Smooth muscle cell (in vitro differentiated cells): Measurements from ENCODE around the gene CTNND2. TPM values are rescaled to one million over a fixed set of nuclear protein-coding genes. Genes with fewer than 3 reads are reported as not detected.

ENCODE experiments used
- DNase-seq: peaks from one replicate; lab custom pipeline; 2025; ENCODE audit not compliant: unreplicated experiment; lab: John Stamatoyannopoulos, UW
- H2AFZ ChIP-seq: fragments of 200-600 bp; sonication (generic); 2 replicates; pipeline ENCODE4 v1.6.0; 2016; ENCODE audit warnings: antibody characterized with exemption, low read depth, mild to moderate bottlenecking
- H3F3A ChIP-seq: fragments of 200-600 bp; sonication (generic); 2 replicates; pipeline ENCODE4 v1.6.0; 2017; ENCODE audit warnings: antibody characterized with exemption, low read depth
- H3K27ac ChIP-seq: fragments of 200-600 bp; sonication (generic); 2 replicates; pipeline ENCODE4 v1.5.1; 2016; ENCODE audit warnings: low read depth, mild to moderate bottlenecking
- H3K27me3 ChIP-seq: fragments of 200-600 bp; sonication (generic); 2 replicates; pipeline ENCODE4 v1.6.1; 2016; ENCODE audit warnings: low read depth, mild to moderate bottlenecking
- H3K36me3 ChIP-seq: fragments of 200-600 bp; sonication (generic); 2 replicates; pipeline ENCODE4 v1.5.1; 2016; ENCODE audit warnings: low read depth
- H3K4me1 ChIP-seq: fragments of 200-600 bp; sonication (generic); 2 replicates; pipeline ENCODE4 v1.5.1; 2016; ENCODE audit warnings: low read depth
- H3K4me2 ChIP-seq: fragments of 200-600 bp; sonication (generic); 2 replicates; pipeline ENCODE4 v1.6.0; 2016; ENCODE audit warnings: mild to moderate bottlenecking
- H3K4me3 ChIP-seq: fragments of 200-600 bp; sonication (generic); 2 replicates; pipeline ENCODE4 v1.5.1; 2016; ENCODE audit warnings: mild to moderate bottlenecking
- H3K79me2 ChIP-seq: fragments of 200-600 bp; sonication (generic); 2 replicates; pipeline ENCODE4 v1.6.0; 2016; ENCODE audit warnings: low read depth, mild to moderate bottlenecking
- H3K9ac ChIP-seq: fragments of 200-600 bp; sonication (generic); 2 replicates; pipeline ENCODE4 v1.6.0; 2016; ENCODE audit warnings: low read depth
- H3K9me3 ChIP-seq: fragments of 200-600 bp; sonication (generic); replicated peaks from 2 replicates; pipeline ENCODE4 v1.5.1; 2016; ENCODE audit warnings: low read depth
- H4K20me1 ChIP-seq: fragments of 200-600 bp; sonication (generic); 2 replicates; pipeline ENCODE4 v1.6.0; 2016; ENCODE audit warnings: low read depth
- WGBS: methylation state at CpG from one replicate; pipeline ENCODE4 v1.1.7; 2016; ENCODE audit warnings: low lambda C conversion rate; 5-methylcytosine and 5-hydroxymethylcytosine counted together
- polyA plus RNA-seq: library from polyadenylated mRNA; unstranded; fragments of >200 nt; fragmentation: Nextera tagmentation; extraction: Ambion mirVana; gene quantifications from 2 replicates; pipeline ENCODE4 v1.2.1, GENCODE V29; 2016
- total RNA-seq: library from RNA; depleted of rRNA; stranded (reverse); fragments of >200 nt; gene quantifications from 2 replicates; pipeline ENCODE4 v1.2.3, GENCODE V29; 2014
- TF ChIP-seq, protein P1 (sequence below): fragments of 200-600 bp; sonication (generic); IDR thresholded peaks from 2 replicates; pipeline ENCODE4 v1.5.1; 2017; ENCODE audit warnings: borderline replicate concordance, mild to moderate bottlenecking, antibody characterized with exemption; ENCODE audit not compliant: insufficient read depth, poor library complexity, severe bottlenecking

The CTNND2 gene
- total and polyA plus RNA-seq, 2 experiments from 2014 or later = 2.7 to 5.8 TPM

DNA sequence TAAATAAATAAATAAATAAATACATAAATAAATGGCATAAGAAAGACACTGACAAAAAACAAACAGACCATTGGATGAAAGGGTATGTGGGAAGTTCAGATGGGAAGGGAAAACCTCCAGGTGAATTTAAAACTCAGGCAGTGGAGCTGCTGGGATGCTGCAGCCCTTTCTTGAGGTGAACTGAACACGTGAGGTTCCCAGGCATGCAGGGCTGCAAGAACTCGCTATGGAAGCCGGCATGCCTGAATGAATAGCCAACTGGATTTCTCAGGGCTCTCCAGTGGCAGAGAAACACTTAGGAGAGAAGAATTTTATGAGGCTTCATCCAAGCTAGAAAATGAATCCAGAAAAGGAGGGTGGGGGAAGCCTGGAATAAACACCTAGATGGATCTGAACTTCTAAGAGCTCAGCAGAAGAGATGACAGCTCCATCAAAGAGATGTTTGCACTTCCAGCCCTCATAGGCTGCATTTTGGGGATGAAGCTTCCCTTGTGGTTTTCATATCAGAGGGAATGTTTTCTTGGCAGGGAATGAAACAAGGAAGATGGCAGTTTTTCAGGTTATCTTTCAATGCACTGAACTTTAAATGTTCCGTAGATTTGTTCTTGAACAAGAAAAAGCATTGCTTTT lies 919.0 kb downstream of the CTNND2 start:
- H3K4me1 ChIP-seq = peaks cover 4% of the 10 kb centered on the region
- no peaks in the 10 kb centered on the region for H3K36me3 ChIP-seq
- H3K9me3 ChIP-seq = no peaks in the 10 kb centered on the region
- H3F3A ChIP-seq = no peaks in the 10 kb centered on the region
- H3K4me2 ChIP-seq = no peak overlapping the region
- 91% methylated on average over 4 of the region's 4 CpGs for WGBS
- H2AFZ ChIP-seq = no peak overlapping the region
- H3K4me3 ChIP-seq = no peak overlapping the region
- no peak overlapping the region for H3K9ac ChIP-seq
- no peak overlapping the region for H3K27ac ChIP-seq
- H4K20me1 ChIP-seq = no peaks in the 10 kb centered on the region
- no peak for DNase-seq
- TF ChIP-seq, protein P1, sequence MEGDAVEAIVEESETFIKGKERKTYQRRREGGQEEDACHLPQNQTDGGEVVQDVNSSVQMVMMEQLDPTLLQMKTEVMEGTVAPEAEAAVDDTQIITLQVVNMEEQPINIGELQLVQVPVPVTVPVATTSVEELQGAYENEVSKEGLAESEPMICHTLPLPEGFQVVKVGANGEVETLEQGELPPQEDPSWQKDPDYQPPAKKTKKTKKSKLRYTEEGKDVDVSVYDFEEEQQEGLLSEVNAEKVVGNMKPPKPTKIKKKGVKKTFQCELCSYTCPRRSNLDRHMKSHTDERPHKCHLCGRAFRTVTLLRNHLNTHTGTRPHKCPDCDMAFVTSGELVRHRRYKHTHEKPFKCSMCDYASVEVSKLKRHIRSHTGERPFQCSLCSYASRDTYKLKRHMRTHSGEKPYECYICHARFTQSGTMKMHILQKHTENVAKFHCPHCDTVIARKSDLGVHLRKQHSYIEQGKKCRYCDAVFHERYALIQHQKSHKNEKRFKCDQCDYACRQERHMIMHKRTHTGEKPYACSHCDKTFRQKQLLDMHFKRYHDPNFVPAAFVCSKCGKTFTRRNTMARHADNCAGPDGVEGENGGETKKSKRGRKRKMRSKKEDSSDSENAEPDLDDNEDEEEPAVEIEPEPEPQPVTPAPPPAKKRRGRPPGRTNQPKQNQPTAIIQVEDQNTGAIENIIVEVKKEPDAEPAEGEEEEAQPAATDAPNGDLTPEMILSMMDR = no peak
- H3K79me2 ChIP-seq = no peaks in the 10 kb centered on the region
- no peaks in the 10 kb centered on the region for H3K27me3 ChIP-seq

DNA sequence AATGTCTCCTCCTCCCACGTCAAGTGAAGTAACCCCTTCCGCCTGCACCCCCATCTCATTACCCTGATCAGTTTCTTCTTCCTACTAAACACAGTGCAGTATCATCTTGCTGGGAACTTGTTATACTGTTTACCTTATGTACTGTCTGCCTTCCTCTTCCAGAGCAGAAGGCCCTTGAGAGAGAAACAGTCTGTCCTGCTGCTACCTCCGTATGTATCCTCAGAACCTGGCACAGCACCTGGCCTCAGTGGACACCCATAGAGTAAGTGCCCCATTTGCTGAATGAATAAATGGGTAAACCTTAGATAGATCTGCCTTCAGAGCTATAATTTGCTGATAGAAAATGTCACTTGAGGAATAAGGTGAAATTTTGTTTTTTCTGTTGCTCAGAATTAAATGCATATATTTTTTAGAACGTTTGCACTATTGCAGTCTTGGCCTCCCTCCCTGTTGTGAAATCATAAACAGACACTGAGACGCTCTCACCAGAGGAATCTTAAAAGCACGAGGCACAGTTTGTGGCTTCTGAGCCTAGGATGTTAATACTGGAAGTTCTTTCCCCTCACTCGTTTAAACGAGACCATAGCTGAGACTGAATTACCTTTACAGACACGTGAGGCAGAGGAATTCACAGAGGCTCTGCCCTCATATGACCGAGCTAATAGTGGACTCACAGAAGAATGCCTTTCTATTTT lies 920.1 kb downstream of the CTNND2 start:
- H3K36me3 ChIP-seq = no peaks in the 10 kb centered on the region
- no peak overlapping the region for H3K27ac ChIP-seq
- H3K9ac ChIP-seq = no peak overlapping the region
- H3F3A ChIP-seq = no peaks in the 10 kb centered on the region
- 65% methylated on average over 10 of the region's 10 CpGs for WGBS
- no peak for DNase-seq
- H3K27me3 ChIP-seq = no peaks in the 10 kb centered on the region
- H3K9me3 ChIP-seq = no peaks in the 10 kb centered on the region
- H3K79me2 ChIP-seq = no peaks in the 10 kb centered on the region
- peaks cover 4% of the 10 kb centered on the region for H3K4me1 ChIP-seq
- H2AFZ ChIP-seq = no peak overlapping the region
- H3K4me3 ChIP-seq = no peak overlapping the region
- TF ChIP-seq, protein P1 = no peak
- H3K4me2 ChIP-seq = no peak overlapping the region
- H4K20me1 ChIP-seq = no peaks in the 10 kb centered on the region

DNA sequence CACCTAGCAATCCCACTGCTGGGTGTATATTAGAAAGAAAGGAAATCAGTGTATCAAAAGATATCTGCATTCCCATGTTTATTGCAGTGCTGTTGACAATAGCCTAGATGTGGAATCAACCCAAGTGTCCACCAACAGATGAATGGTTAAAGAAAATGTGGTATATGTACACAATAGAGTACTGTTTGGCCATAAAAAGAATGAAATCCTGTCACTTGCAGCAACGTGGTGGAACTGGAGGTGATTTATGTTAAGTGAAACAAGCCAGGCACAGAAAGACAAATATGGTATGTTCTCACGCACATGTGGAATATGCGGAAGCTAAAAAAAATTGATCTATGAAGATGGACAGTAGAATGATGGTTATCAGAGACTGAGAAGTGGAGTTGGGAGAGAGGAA lies 921.6 kb downstream of the CTNND2 start:
- Histone ChIP-seq H3K36me3 (no peaks in the 10 kb centered on the region), H3K27ac (no peak overlapping the region), H3K4me3 (no peak overlapping the region), H4K20me1 (no peaks in the 10 kb centered on the region), H3K4me1 (no peaks in the 10 kb centered on the region), H3K79me2 (no peaks in the 10 kb centered on the region), H3K4me2 (no peak overlapping the region), H3K9ac (no peak overlapping the region), H2AFZ (no peak overlapping the region), H3K9me3 (no peaks in the 10 kb centered on the region), H3K27me3 (no peaks in the 10 kb centered on the region), H3F3A (no peaks in the 10 kb centered on the region)
- no peak for DNase-seq
- TF ChIP-seq, protein P1 = no peak
- WGBS = 80% methylated on average over 3 of the region's 3 CpGs
